OCI-LY3 (cell line): Measurements from ENCODE around the gene TDRD7.

Experiments
- EZH2phosphoT487 ChIP-seq: fragments of 200-600 bp; shearing (Covaris generic); IDR thresholded peaks from 2 replicates; pipeline ENCODE4 v1.6.1; 2018; ENCODE audit warnings: antibody characterized with exemption, mixed run types, low read depth
- TF ChIP-seq, protein P1 (sequence below): fragments of 200-600, 300-600 bp; sonication (generic); IDR thresholded peaks from 2 replicates; pipeline ENCODE4 v1.5.1; 2014; ENCODE audit warnings: antibody characterized with exemption, low read length, low read depth

DNA sequence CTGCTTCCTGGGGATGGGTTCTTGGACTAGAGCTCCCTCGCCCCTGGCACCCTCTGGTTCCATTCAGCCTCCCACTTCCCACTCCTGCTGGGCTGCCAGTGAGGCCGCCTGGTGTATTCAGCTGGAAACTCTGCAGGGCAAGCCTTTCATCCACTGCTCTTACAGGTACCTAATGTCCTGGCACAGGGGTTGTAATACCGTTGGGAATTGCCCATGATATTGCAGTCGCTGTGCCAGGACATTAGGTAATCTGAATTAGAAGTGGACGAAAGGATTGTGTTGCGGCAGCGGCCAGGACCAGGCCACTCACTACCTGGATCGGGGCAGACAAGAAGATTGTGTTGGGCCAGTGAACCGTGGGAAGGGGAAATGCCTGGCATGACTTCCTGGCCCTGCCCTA, 102.6 kb downstream of the TDRD7 start:
- TF ChIP-seq, protein P1, sequence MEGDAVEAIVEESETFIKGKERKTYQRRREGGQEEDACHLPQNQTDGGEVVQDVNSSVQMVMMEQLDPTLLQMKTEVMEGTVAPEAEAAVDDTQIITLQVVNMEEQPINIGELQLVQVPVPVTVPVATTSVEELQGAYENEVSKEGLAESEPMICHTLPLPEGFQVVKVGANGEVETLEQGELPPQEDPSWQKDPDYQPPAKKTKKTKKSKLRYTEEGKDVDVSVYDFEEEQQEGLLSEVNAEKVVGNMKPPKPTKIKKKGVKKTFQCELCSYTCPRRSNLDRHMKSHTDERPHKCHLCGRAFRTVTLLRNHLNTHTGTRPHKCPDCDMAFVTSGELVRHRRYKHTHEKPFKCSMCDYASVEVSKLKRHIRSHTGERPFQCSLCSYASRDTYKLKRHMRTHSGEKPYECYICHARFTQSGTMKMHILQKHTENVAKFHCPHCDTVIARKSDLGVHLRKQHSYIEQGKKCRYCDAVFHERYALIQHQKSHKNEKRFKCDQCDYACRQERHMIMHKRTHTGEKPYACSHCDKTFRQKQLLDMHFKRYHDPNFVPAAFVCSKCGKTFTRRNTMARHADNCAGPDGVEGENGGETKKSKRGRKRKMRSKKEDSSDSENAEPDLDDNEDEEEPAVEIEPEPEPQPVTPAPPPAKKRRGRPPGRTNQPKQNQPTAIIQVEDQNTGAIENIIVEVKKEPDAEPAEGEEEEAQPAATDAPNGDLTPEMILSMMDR = no peak
- no peak for TF ChIP-seq EZH2phosphoT487
